Trophoblast cell (in vitro differentiated cells and primary cell): ENCODE data around the gene MMS19.

Experiments
- DNase-seq, 2 donors: peaks; one replicate each; pipeline ENCODE4 v3.0.0-alpha.2; 2016
- H2AFZ ChIP-seq: 2 replicates; pipeline ENCODE4 v1.6.1; 2013; ENCODE audit warnings: low read length, moderate library complexity, mild to moderate bottlenecking; ENCODE audit not compliant: insufficient read depth, poor library complexity
- H2AK5ac ChIP-seq: 2 replicates; pipeline ENCODE4 v1.6.1; 2013; ENCODE audit warnings: mild to moderate bottlenecking, low read length
- H2BK120ac ChIP-seq: 2 replicates; pipeline ENCODE4 v1.6.1; 2013; ENCODE audit warnings: low read length, mild to moderate bottlenecking, moderate library complexity; ENCODE audit not compliant: insufficient read depth, poor library complexity
- H2BK12ac ChIP-seq: 2 replicates; pipeline ENCODE4 v1.6.1; 2013; ENCODE audit warnings: mild to moderate bottlenecking, low read length, moderate library complexity
- H2BK5ac ChIP-seq: 2 replicates; pipeline ENCODE4 v1.6.1; 2013; ENCODE audit warnings: low read length, low read depth, moderate library complexity, mild to moderate bottlenecking; ENCODE audit not compliant: poor library complexity
- H3K14ac ChIP-seq: 2 replicates; pipeline ENCODE4 v1.6.1; 2013; ENCODE audit warnings: mild to moderate bottlenecking, low read length
- H3K18ac ChIP-seq: 2 replicates; pipeline ENCODE4 v1.6.1; 2013; ENCODE audit warnings: mild to moderate bottlenecking, low read length
- H3K23ac ChIP-seq: 2 replicates; pipeline ENCODE4 v1.6.1; 2013; ENCODE audit warnings: low read length
- H3K27ac ChIP-seq: 2 replicates; pipeline ENCODE4 v1.5.1; 2013; ENCODE audit warnings: low read depth, mild to moderate bottlenecking, inconsistent platforms, low read length, moderate library complexity
- H3K27me3 ChIP-seq: 2 replicates; pipeline ENCODE4 v1.6.1; 2013; ENCODE audit warnings: inconsistent platforms, mild to moderate bottlenecking, low read length, moderate library complexity; ENCODE audit not compliant: insufficient read depth
- H3K36me3 ChIP-seq, 2 experiments: 1 replicate in 1 of 2; 2 replicates in 1 of 2; pipeline ENCODE4 v1.6.1; 2013; ENCODE audit warnings: low read length in 2 of 2, mild to moderate bottlenecking in 2 of 2, moderate library complexity in 1 of 2; ENCODE audit not compliant: insufficient read depth in 2 of 2, control insufficient read depth in 1 of 2
- H3K4ac ChIP-seq: 2 replicates; pipeline ENCODE4 v1.6.1; 2013; ENCODE audit warnings: low read depth, mild to moderate bottlenecking, low read length, moderate library complexity
- H3K4me1 ChIP-seq, 2 experiments: 1 replicate in 1 of 2; 2 replicates in 1 of 2; pipeline ENCODE4 v1.6.1; 2013; ENCODE audit warnings: low read length in 2 of 2, mild to moderate bottlenecking in 2 of 2, moderate library complexity in 1 of 2; ENCODE audit not compliant: insufficient read depth in 2 of 2, control insufficient read depth in 1 of 2
- H3K4me2 ChIP-seq: 2 replicates; pipeline ENCODE4 v1.6.1; 2013; ENCODE audit warnings: inconsistent platforms, mild to moderate bottlenecking, low read length, moderate library complexity
- H3K4me3 ChIP-seq: 2 replicates; pipeline ENCODE4 v1.5.1; 2013; ENCODE audit warnings: mild to moderate bottlenecking, low read depth, low read length, inconsistent platforms
- H3K79me1 ChIP-seq: one replicate; pipeline ENCODE4 v1.6.1; 2013; ENCODE audit warnings: low read length
- H3K79me2 ChIP-seq: 2 replicates; pipeline ENCODE4 v1.6.1; 2013; ENCODE audit warnings: low read length, mild to moderate bottlenecking; ENCODE audit not compliant: control insufficient read depth, insufficient read depth, poor library complexity
- H3K9ac ChIP-seq: 2 replicates; pipeline ENCODE4 v1.6.1; 2013; ENCODE audit warnings: mild to moderate bottlenecking, low read length
- H3K9me3 ChIP-seq: 2 replicates; pipeline ENCODE4 v1.6.1; 2013; ENCODE audit warnings: low read depth, mild to moderate bottlenecking, control low read depth, inconsistent platforms, low read length; ENCODE audit not compliant: insufficient read depth
- H4K12ac ChIP-seq: 2 replicates; pipeline ENCODE4 v1.6.1; 2013; ENCODE audit warnings: low read depth, mild to moderate bottlenecking, low read length, moderate library complexity
- H4K8ac ChIP-seq: 2 replicates; pipeline ENCODE4 v1.6.1; 2013; ENCODE audit warnings: low read depth, mild to moderate bottlenecking, low read length, moderate library complexity
- H4K91ac ChIP-seq: one replicate; pipeline ENCODE4 v1.6.1; 2013; ENCODE audit warnings: low read depth, mild to moderate bottlenecking, low read length, moderate library complexity
- WGBS: extraction: QIAGEN DNeasy Blood & Tissue Kit; methylation state at CpG from one replicate; pipeline ENCODE4 v1.1.7; 2013; ENCODE audit warnings: missing lambda C conversion rate; ENCODE audit not compliant: insufficient read length, insufficient coverage; ENCODE audit errors: extremely low coverage; 5-methylcytosine and 5-hydroxymethylcytosine counted together

Gene MMS19

GRCh38 chr10:97546456-97547270, 48.4 kb upstream of the MMS19 start:
- H4K91ac ChIP-seq: peak overlapping the region; percentile 65
- DNase-seq: no peak
- peak overlapping the region; percentile 38 for H3K14ac ChIP-seq
- peaks cover 35% of the 10 kb centered on the region for H3K79me1 ChIP-seq
- no peak overlapping the region for H3K9ac ChIP-seq
- no peak overlapping the region for H3K4me2 ChIP-seq
- no peak overlapping the region for H2BK5ac ChIP-seq
- no peak overlapping the region for H4K8ac ChIP-seq
- H3K27ac ChIP-seq: no peak overlapping the region
- no peak overlapping the region for H4K12ac ChIP-seq
- H3K4ac ChIP-seq: peak overlapping the region; percentile 21
- no peaks in the 10 kb centered on the region for H3K36me3 ChIP-seq
- peak overlapping the region; percentile 55 for H3K18ac ChIP-seq
- H3K23ac ChIP-seq: no peak overlapping the region
- H3K79me2 ChIP-seq: peaks cover 2% of the 10 kb centered on the region
- no CpG with 5 or more reads among the region's 18 CpGs for WGBS
- no peak overlapping the region for H3K4me3 ChIP-seq
- H2AK5ac ChIP-seq: peak overlapping the region; percentile 61
- H2BK12ac ChIP-seq: peak overlapping the region; percentile 71
- no peaks in the 10 kb centered on the region for H3K9me3 ChIP-seq
- peaks cover 51 to 52% of the 10 kb centered on the region in 2 experiments for H3K4me1 ChIP-seq
- H2BK120ac ChIP-seq: no peak overlapping the region
- H2AFZ ChIP-seq: no peak overlapping the region
- no peaks in the 10 kb centered on the region for H3K27me3 ChIP-seq

GRCh38 chr10:97543025-97543546, 44.9 kb upstream of the MMS19 start:
- H3K4me3 ChIP-seq: no peak overlapping the region
- H3K79me1 ChIP-seq: peaks cover 25% of the 10 kb centered on the region
- WGBS: no CpG with 5 or more reads among the region's 10 CpGs
- peak overlapping the region; percentile 68 for H3K14ac ChIP-seq
- no peaks in the 10 kb centered on the region for H3K9me3 ChIP-seq
- H3K4ac ChIP-seq: peak overlapping the region; percentile 72
- peak overlapping the region; percentile 91 for H2BK12ac ChIP-seq
- H3K23ac ChIP-seq: no peak overlapping the region
- peak overlapping the region; percentile 39 for H4K12ac ChIP-seq
- peak overlapping the region; percentile 13 for H2AK5ac ChIP-seq
- H3K79me2 ChIP-seq: peaks cover 2% of the 10 kb centered on the region
- peak overlapping the region; percentile 98 for H4K91ac ChIP-seq
- peak overlapping the region; percentile 86 for H3K18ac ChIP-seq
- H2BK5ac ChIP-seq: peak overlapping the region; percentile 97
- H3K36me3 ChIP-seq: no peaks in the 10 kb centered on the region
- H3K27ac ChIP-seq: peak overlapping the region; percentile 98
- H3K27me3 ChIP-seq: no peaks in the 10 kb centered on the region
- DNase-seq: peak; percentile 83 to 87
- H3K4me2 ChIP-seq: peak overlapping the region; percentile 13
- peak overlapping the region; percentile 86 for H4K8ac ChIP-seq
- H3K9ac ChIP-seq: no peak overlapping the region
- H3K4me1 ChIP-seq: peaks cover 45% of the 10 kb centered on the region in 2 experiments
- peak overlapping the region; percentile 99 for H2BK120ac ChIP-seq
- no peak overlapping the region for H2AFZ ChIP-seq

- peak overlapping the region; percentile 46 for H2AFZ ChIP-seq
- WGBS: no CpG with 5 or more reads among the region's 9 CpGs
Measured at GRCh38 chr10:97542169-97543024, 44.2 kb upstream of the MMS19 start.

More at GRCh38 chr10:97542169-97543024, 44.2 kb upstream of the MMS19 start:
- Histone ChIP-seq H3K9me3 (no peaks in the 10 kb centered on the region), H2AK5ac (peak overlapping the region; percentile 89), H4K91ac (peak overlapping the region; percentile 98), H3K36me3 (peaks cover 0 to under 1% of the 10 kb centered on the region in 2 experiments), H2BK120ac (peak overlapping the region; percentile 99), H2BK12ac (peak overlapping the region; percentile 91), H3K9ac (no peak overlapping the region), H3K4me2 (peak overlapping the region; percentile 6), H3K79me2 (peaks cover 2% of the 10 kb centered on the region), H3K4me3 (no peak overlapping the region), H3K4me1 (peaks cover 46 to 49% of the 10 kb centered on the region in 2 experiments), H3K4ac (peak overlapping the region; percentile 72), H3K27me3 (no peaks in the 10 kb centered on the region), H3K14ac (peak overlapping the region; percentile 68), H2BK5ac (peak overlapping the region; percentile 97), H3K23ac (no peak overlapping the region), H3K18ac (peak overlapping the region; percentile 86), H3K27ac (peak overlapping the region; percentile 98), H4K12ac (peak overlapping the region; percentile 56), H4K8ac (peak overlapping the region; percentile 86), H3K79me1 (peaks cover 25% of the 10 kb centered on the region)
- peak; percentile 92 to 94 for DNase-seq
